NAMALWA (cell line): ENCODE data around the gene BAAT.
A peak's percentile ranks its signal among the peaks of the same experiment; 100 is the strongest.
"Not testable (repeated sequence)": the region's sequence is repeated elsewhere in the genome, so short reads cannot be mapped to it uniquely, and the experiment has no call there.

Experiments
- DNase-seq: peaks from one replicate; pipeline ENCODE4 v3.0.0-alpha.2; 2015; ENCODE audit warnings: low spot score

The BAAT gene

DNA sequence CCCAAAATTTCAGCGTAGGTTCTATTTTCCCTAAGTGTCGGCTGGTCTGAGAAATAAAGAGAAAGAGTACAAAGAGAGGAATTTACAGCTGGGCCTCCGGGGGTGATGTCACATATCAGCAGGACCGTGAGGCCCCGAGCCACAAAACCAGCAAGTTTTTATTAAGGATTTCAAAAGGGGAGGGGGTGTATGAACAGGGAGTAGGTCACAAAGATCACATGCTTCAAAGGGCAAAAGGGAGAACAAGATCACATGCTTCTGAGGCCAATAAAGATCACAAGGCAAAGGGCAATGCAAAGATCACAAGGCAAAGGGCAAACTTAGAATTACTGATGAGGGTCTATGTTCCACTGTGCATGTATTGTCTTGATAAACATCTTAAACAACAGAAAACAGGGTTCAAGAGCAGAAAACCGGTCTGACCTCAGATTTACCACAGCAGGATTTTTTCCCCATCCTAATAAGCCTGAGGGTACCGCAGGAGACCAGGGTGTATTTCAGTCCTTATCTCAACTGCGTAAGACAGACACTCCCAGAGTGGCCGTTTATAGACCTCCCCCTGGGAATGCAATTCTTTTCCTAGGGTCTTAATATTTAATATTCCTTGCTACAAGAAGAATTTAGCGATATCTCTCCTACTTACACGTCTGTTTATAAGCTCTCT, at the start of gene BAAT:
BAAT (minus strand) TSS at position 134 of the 664 bp plus-strand sequence. CDS start 13,602 bp downstream, outside the sequence.
- DNase-seq: not testable (repeated sequence)

DNA sequence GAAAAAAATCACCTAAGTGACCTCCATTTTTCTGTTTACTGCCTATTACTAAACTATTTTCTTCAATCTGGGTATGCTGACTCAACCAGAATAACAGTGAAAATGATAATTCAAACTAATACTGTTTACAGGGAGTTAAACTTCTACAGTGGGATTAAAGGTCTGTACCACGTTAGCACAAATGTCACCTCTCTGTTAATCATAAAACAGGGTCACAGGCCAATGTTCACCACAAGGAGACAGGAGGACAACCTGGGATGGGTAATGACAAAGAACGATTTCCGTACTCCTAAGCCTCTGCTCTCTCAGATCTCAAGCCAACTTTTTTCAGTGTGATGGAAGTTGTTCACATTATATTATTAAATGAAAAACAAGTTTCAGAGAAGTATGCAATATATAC, 48.4 kb upstream of the BAAT start:
- DNase-seq: no peak

DNA sequence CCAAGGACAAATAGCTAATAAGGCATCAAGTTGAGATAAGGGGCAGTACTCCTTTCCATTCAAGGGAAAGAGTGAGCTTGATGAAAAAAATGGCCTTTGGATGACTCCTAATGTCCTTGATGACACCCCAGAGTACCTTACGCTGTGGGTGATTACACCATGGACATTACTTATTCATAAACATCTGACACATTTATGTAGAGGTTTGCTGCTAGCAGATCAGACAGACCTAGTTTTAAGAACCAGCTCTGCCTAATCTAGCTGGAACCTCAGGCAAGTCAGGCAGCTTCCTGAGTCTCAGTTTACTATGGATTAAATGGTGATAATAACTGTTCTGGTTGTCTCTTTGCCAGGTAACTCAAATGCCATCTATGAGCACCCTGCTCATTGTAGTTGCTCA, 47.9 kb upstream of the BAAT start:
- DNase-seq: no peak

DNA sequence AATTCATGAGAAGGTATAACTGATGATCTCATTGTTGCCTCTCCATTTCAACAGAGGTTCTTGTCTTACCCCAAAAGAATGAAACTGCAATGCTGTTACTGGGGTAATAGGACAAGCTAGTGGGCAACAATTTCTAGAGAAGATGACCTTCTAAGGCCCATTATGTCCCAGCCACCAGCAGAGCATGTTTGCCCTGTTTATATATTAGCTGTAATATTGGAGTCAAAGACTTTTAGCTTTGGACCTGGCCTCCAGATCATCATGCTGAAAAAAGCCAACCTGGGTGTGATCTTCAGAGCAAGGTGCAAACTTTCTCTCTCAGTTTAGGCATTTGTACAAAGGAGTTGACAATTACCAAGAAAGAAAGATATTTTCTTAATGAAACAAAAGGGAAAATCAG, 47.4 kb upstream of the BAAT start:
- no peak for DNase-seq

DNA sequence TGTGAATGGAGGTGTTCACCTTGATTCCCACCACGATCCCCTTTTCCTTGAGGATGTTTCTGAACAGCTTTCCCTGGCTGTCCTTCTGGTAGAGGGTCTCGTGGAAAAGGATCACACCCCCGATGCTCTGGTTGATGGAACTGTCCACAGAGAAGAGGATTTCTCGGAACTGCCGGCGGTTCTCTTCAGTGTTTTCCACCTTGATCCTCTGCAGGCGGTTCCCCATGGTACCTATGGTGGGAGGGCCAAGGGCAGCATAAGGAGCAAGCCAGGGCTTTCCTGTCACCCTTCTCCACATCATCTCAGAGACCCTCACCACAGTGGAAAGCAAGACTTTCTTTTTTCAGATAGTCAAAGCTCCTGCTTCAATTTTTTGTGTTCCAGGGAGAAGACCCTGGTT, 44.9 kb upstream of the BAAT start:
- no peak for DNase-seq

DNA sequence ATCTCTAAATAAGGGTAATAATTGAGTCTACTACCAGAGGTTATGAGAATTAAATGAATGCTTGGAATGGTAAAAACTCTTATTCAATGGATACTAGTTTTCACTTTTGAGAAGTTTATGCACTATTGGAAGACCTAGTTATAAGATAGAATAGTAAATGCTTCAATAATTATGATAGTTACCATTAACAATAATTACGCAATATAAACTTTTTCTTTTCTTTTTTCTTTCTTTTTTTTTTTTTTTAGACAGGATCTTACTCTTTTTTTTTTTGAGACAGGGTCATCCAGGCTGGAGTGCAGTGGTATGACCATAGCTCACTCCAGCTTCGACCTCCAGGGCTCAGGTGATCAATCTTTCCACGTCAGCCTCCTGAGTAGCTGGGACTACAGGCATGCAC, 44.1 kb upstream of the BAAT start:
- no peak for DNase-seq

DNA sequence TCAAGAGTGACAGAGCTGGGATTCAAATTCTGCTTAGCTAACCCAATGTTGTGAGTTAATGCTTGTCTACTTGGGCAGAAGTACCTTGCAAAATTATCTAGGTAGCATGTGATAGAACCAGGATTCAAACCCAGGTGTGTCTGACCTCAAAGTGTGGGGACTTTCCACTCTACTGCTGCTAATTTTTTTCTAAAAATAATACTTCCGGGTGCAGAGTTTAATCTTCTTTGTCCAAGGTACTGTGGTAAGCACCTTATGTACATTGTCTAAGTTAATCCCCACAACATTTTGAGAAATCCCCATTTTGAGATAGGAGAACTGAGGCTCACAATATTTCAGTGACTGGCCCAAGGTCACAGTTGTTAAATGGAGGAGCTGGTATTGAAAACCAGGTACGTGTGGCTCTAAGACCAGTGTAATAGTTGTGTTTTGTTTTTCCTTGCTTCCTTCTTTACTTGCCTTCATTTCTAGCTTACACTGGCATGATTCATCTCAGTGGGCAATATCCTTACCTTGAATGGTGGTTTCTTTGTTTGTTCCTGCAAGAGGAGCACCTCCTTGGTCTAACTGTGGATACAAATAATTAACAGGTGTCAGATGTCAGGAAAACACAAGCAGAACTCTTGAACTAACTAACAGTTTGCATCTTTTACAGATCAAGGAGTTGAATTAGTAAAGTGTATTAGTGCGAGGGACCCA, 43.3 kb upstream of the BAAT start:
- peak; percentile 5 for DNase-seq

DNA sequence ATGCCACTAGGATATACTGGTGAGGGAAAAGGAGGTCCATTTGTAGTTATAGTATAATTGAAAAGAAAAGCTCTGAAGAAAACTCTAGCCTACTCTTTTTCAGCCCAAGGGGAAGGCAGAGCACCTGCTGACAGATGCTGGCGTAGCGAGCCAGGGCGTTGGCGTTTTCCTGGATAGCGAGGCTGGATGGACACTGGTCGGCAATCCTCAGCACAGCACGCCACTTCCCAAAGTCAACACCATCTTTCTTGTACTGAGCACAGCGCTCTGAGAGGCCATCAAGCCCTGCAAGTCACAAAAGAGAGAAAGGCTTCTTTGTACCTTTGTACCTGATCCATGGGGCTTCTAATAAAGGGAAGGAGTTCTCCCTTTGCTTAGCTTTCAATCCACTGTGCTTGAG, 42.6 kb upstream of the BAAT start:
- no peak for DNase-seq

DNA sequence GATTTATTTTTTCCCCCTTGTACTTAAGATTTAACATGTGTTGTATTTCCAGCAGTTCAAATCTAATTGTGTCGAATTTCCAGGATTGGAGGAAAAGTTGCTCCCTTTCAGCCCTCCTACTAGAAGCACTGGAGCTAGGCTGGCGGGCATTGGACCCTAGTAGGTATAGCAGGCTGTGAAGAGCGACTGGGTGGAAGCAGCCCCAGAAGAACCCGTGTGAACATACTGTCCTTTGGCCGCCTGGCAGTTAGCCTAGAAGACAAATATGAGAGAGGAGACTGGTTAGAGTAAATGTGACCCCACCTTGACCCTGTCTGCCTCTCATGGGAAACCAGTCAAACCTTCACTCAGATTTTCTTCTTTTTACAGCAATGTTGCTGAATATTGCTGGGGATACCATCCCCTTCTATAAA, 36.9 kb upstream of the BAAT start:
- DNase-seq: no peak

DNA sequence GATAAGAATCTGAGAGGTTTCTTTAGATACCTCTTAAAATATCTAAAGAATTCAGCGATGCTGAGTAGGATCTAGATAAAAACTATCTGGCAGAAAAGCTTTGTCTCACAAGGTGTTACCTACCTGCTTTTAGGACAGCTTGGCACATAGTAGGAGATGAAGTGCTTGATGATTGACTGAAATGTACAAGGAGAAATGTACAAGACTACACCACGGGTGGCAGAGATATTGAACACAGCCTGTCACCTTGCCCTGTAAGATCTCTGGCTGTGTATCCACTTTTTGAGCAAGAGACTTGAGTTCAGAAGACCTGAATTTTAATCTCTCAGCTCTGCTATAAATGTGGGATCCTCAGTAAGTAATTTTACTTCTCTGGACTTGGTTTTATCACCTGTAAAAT, 35.1 kb upstream of the BAAT start:
- DNase-seq: no peak

DNA sequence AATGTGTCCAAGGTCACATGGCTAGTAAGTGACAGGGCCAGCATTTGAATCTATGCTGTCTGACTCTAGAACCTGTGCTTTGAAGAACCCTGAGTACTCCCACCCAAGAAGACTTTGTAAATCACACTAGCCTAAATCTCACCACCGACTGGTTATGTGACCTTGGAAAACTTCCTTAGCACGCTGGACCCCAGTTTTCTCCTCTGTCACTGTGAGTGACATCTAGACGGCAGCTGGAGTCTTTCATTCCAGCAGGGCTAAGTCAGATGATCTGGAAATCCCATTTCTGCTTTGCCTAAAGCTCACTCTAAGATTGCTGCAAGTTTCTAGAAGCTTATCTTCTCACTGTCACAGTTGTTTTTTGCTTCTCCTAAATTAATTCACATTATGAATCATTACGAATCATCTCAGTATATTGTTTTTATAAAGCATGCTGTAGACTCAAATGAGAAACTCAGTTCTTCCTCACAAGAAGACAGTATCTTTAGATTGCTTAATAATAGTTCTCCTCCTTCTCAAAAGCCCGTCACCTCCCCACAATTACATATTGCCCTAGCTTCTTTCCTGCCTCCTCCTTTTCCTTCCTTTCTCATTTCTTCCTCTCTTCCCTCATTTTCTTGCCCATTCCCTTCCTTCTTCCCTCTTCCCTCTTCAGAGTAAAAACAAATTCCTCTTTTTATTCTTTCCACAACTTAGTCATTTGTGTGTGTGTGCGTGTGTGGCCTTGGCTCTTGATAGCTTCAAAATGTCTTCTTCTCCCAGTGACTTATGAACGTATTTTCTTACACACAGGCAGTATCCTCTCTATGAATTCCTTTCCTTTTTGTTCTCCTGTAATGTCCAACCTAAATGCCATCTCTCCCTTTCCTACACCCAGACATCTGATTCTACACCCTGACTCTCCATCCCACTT, 34.0 kb upstream of the BAAT start:
- no peak for DNase-seq

DNA sequence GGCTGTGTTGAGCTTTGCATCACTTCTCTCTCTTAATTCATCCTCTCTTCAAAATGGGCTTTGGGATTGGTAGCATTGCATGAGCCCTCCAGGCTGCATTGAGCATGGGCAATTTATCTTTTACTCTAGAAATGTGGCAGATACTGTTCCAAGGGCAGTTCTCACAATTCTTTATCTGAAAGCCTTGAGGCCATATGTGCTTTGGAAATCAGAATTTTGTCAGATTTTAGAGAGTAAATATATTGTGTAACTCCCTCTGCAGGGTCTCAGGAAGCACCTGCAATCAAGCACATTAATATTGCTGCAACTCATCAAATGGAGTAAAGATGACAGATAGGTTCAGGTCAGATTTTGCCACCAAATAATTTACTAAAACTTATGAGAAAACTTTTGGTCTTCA, 33.2 kb upstream of the BAAT start:
- DNase-seq: no peak

DNA sequence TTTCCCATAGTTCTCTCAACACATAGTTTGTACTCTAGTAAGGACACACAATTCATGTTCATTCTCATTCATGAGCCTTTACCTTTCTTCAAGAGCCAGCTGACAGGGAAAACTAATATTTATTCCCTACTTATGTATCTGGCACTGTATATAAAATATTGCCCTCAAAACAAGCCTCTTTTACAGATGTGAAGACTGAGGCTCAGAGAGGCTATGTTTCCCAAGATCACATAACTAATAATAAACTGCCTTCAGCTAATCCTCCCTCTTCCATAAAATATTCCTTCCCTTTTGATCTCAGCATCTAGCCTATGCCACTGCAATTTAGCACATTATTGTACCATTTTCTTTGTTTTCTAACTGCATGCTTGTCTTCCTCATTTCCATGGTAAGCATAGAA, 32.6 kb upstream of the BAAT start:
- DNase-seq: no peak

DNA sequence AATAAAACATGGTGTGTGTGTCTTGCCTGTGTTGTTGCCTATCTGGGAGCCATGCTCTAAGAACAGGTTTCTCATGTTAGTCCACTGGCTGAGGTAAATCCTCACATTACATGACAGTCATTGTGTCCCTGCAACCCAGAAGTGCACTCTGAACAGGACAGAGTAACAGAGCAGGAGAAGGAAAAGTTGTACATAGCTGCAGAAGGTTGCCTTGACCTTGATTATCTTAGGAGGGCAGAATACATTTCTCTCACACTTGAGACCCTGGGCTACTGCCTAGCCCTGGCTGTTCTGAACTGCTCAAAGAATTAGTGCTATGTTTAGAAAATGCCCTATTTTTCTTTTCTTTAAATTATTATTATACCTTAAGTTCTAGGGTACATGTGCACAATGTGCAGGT, 30.8 kb upstream of the BAAT start:
- DNase-seq: no peak

DNA sequence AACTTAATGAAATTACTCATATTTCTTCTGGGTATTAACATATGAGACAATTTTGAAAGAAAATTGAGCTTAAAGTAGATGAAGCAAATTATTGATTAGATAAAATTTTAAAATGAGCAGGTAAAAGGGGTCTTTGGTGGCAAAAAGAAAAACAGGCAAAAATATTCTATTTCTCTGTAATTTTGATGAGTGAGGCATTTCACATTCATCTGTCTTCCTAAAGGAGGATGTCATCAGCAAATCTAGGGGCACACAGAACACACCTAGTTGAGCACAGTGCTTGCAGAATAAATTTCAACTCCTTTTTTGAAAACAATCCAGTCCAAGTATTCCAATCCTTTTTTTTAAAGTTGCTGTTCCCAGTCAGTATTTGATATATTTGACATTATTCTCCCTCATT, 30.0 kb upstream of the BAAT start:
- no peak for DNase-seq

DNA sequence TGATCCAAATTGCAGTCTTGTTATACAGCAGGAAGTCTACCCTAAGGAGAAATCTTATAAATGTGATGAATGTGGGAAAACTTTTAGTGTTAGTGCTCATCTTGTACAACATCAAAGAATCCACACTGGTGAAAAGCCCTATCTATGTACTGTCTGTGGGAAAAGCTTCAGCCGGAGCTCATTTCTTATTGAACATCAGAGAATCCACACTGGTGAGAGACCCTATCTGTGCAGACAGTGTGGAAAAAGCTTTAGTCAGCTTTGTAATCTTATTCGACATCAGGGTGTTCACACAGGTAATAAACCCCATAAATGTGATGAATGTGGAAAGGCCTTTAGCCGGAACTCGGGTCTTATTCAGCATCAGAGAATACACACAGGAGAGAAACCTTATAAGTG, 24.3 kb upstream of the BAAT start:
- DNase-seq: no peak

DNA sequence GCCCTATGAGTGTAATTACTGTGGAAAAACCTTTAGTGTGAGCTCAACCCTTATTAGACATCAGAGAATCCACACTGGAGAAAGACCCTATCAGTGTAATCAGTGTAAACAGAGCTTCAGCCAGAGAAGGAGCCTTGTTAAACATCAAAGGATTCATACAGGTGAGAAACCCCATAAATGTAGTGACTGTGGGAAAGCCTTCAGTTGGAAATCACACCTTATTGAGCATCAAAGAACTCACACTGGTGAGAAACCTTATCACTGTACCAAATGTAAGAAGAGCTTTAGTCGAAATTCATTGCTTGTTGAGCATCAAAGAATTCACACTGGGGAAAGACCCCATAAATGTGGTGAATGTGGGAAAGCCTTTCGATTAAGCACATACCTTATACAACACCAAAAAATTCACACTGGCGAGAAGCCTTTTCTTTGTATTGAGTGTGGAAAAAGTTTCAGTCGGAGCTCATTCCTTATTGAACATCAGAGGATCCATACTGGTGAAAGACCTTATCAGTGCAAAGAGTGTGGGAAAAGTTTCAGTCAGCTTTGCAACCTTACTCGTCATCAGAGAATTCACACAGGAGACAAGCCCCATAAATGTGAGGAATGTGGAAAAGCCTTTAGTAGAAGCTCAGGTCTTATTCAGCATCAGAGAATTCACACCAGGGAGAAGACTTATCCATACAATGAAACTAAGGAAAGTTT, 23.7 kb upstream of the BAAT start:
- no peak for DNase-seq

DNA sequence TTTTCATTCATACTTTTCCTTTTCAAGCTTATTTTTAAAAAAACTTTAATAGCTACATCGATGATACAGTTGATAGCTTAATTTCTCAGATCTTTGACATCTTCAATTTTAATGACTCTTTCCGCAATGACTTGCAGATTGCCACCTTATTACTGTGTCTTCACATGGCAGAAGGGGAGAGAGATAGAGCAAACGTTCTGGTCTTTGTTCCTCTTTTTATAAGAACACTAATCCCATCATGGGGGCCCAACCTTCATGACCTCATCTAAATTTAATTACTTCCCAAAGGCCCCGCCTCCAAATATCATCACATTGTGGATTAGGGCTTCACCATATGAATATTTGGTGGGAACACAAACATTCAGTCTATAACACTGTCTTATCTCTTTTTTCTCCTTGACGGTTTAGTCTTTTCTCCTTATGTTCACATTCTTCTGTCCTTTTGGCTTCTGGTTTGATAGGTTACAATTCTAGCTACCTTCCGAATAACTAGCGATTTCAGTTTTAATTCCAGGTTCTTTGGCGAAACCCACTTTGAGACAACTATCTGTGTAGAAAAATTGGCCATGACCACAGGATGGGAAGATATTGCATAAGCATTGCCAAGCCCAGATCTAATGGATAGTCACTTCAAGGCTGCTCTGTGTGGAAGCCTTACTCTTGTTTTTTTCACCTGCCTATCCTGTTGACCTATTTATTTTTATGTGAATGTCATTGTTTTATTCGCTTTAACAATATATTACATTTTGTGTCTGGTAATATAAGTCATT, 18.9 kb upstream of the BAAT start:
- DNase-seq: no peak

DNA sequence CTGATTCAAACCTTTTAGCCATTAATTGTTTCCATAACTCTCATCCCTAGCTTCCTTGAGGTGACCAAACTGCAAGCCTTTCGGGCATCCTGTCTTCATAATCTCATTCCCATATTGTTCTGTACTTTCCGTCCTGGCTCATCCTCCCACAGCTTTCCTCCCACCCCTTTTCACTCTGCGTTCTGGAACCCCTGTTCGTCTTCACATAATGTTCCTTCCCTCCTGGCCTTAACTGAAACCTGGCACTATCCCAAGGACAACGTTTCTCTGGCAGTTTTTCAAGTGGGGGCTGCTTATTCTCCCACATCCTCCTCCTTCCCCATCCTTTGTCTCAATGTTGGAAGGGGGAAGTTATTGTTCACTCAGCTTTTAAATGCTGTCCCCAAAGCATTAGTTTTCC, 15.3 kb upstream of the BAAT start:
- DNase-seq: no peak

DNA sequence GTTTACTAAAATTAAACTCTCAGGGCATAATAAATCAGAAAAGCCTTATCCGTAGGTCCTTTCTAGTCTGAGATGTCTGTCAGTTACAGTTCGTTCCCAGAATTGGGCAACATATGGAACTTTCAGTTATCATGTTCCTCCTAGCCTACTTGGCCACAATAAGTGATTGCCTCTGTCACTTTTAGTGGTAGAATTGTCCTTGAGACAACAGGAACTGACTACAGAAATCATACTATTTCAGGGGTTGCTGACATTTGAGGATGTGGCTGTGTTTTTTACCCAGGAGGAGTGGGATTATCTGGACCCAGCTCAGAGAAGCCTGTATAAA, 14.8 kb upstream of the BAAT start:
- peak; percentile 14 for DNase-seq

DNA sequence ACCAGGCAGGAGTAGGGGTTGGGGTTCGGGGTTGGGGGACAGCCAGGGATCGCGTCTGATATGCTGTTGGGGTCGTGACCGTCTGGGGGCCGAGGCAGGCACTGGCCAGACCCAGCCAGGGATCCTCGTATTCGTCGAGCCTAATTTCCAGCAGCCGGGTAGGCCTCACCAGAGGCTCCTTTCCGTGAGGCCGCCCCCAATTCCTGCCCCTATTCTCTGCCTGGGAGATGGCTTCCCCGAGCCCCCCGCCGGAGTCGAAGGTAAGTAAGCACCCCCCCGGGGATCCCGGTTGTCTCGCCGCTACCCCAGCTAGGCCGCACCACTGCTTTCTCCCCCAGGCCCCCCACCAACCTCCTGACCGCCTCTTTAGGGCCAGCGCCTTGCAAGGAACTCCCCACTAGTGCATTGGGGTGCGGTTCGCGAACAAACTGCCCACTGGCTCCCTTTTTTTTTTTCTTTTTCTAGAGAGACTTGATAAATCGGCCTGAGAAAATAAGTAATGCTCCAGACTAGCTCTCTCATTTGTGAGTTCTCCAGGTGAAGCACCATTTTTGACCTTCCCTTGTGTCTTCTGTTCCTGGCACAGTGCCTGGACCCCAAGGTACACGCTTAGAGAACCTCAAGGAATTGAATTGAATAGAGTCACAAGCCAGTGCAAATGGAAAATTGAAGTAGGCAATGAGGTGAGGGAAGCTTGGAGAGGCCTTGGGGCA, 14.3 kb upstream of the BAAT start:
- peak; percentile 27 for DNase-seq
